T-helper 2 cell treated with Interferon-gamma antibody and Interleukin-4, amounts not matched to agents 100 ng/mL and 5 ng/mL, for 36 hours (primary cell): ENCODE results near the gene UGT1A5. TPM values are rescaled to one million over a fixed set of nuclear protein-coding genes. Genes with fewer than 3 reads are reported as not detected.

Source experiments
- intact Hi-C: fragments of 100-400 bp; cut with micrococcal nuclease; formaldehyde crosslinking; loops from one replicate; pipeline ENCODE4 v1.15.1; 2023
- total RNA-seq: library from RNA; stranded (reverse); gene quantifications from 2 replicates; pipeline ENCODE4 v1.2.3, GENCODE V29; 2022

The UGT1A5 gene
- total RNA-seq, 1 donor from 2014 or later: not detected

- intact Hi-C loops: no loop called here
Measured at GRCh38 chr2:233807966-233808935, 95.5 kb downstream of the UGT1A5 start.

- intact Hi-C loops: no loop called here
Measured at GRCh38 chr2:233810385-233810784, 97.7 kb downstream of the UGT1A5 start.

GRCh38 chr2:233811087-233811486 is 98.4 kb downstream of the UGT1A5 start:
- intact Hi-C loops: no loop called here

GRCh38 chr2:233811732-233812131 is 99.0 kb downstream of the UGT1A5 start:
- intact Hi-C loops: no loop called here

- intact Hi-C loops: no loop called here
Measured at GRCh38 chr2:233813236-233814055, 100.7 kb downstream of the UGT1A5 start.

- intact Hi-C loops: no loop called here
Measured at GRCh38 chr2:233814056-233814835, 101.5 kb downstream of the UGT1A5 start.

- intact Hi-C loops: no loop called here
Measured at GRCh38 chr2:233815861-233816260, 103.2 kb downstream of the UGT1A5 start.

GRCh38 chr2:233816334-233816733 is 103.6 kb downstream of the UGT1A5 start:
- intact Hi-C loops: no loop called here

GRCh38 chr2:233816771-233817170 is 104.1 kb downstream of the UGT1A5 start:
- intact Hi-C loops: no loop called here

- intact Hi-C loops: no loop called here
Measured at GRCh38 chr2:233817361-233817911, 104.7 kb downstream of the UGT1A5 start.

GRCh38 chr2:233817995-233818638 is 105.4 kb downstream of the UGT1A5 start:
- intact Hi-C loops: no loop called here

GRCh38 chr2:233818639-233819621 is 106.2 kb downstream of the UGT1A5 start:
- intact Hi-C loops: no loop called here

GRCh38 chr2:233819884-233820773 is 107.4 kb downstream of the UGT1A5 start:
- intact Hi-C loops: no loop called here

- intact Hi-C loops: no loop called here
Measured at GRCh38 chr2:233820774-233821105, 108.0 kb downstream of the UGT1A5 start.

- intact Hi-C loops: no loop called here
Measured at GRCh38 chr2:233821196-233821595, 108.5 kb downstream of the UGT1A5 start.

GRCh38 chr2:233821709-233822100 is 109.0 kb downstream of the UGT1A5 start:
- intact Hi-C loops: no loop called here

- intact Hi-C loops: no loop called here
Measured at GRCh38 chr2:233822101-233822771, 109.5 kb downstream of the UGT1A5 start.
